K562 (cell line): ENCODE measurements around the gene GPR25. TPM values are rescaled to one million over a fixed set of nuclear protein-coding genes. Genes with fewer than 3 reads are reported as not detected.

Source experiments
- ATAC-seq: fragments of 200-7000 bp; cut with Tn5 transposase; 3 replicates; pipeline ENCODE4 v1.9.1; 2020; ENCODE audit warnings: moderate library complexity
- BruUV-seq: library from RNA; stranded (reverse); fragments of 400-500 nt; replicated peaks from 2 replicates; lab custom pipeline; 2021; lab: Mats Ljungman, UMichigan
- CTCF ChIA-PET: fragments of 300-600 bp; formaldehyde crosslinking; extraction: SDS; loops from one replicate; lab custom pipeline; 2021; ENCODE audit warnings: low intra/inter-chr PET ratio; lab: Yijun Ruan, JAX
- POLR2A ChIA-PET: fragments of 300-600, 350-650 bp; sonication (Branson Sonifier 250); formaldehyde crosslinking; extraction: SDS; loops from one replicate; lab custom pipeline; 2021; ENCODE audit warnings: antibody characterized with exemption, inconsistent platforms; lab: Yijun Ruan, JAX
- DNase-seq, 4 experiments: peaks; one replicate each; pipeline versions ENCODE4 v3.0.0 to v3.0.0-alpha.2; 2011 to 2018; ENCODE audit warnings: low spot score in 3 of 4, mixed read lengths in 3 of 4; ENCODE audit errors: extremely low read depth in 1 of 4
- FAIRE-seq: peaks from 2 replicates; lab custom pipeline; 2011; peaks lifted over from hg19 to GRCh38; lab: Jason Lieb, UNC
- H2AFZ ChIP-seq: 2 replicates; pipeline ENCODE4 v1.6.0; 2011; ENCODE audit warnings: low read depth, low read length, control low read depth, inconsistent platforms
- H3K27ac ChIP-seq: fragments of 200-600 bp; 3 replicates; pipeline ENCODE4 v1.8.0; 2011; ENCODE audit warnings: low read depth, mild to moderate bottlenecking, control low read depth, inconsistent platforms, low read length, moderate library complexity, mixed read lengths; ENCODE audit errors: extremely low read depth
- H3K27me3 ChIP-seq, 2 experiments: fragments of 300-600 bp in 1 of 2; 2 replicates in 1 of 2; 3 replicates in 1 of 2; pipeline versions ENCODE4 v1.6.0 to v1.8.0; 2011; ENCODE audit warnings: inconsistent platforms in 2 of 2, low read length in 2 of 2, mild to moderate bottlenecking in 1 of 2, mixed read lengths in 1 of 2, moderate library complexity in 1 of 2; ENCODE audit not compliant: control insufficient read depth in 2 of 2, insufficient read depth in 2 of 2
- H3K36me3 ChIP-seq: fragments of 300-600 bp; 3 replicates; pipeline ENCODE4 v1.8.0; 2011; ENCODE audit warnings: mild to moderate bottlenecking, low read length, inconsistent platforms; ENCODE audit not compliant: control insufficient read depth, insufficient read depth
- H3K4me1 ChIP-seq, 2 experiments: fragments of 200-600 bp in 1 of 2; replicated peaks in 1 of 2; 2 replicates in 1 of 2; 3 replicates in 1 of 2; pipeline versions ENCODE4 v1.5.1 to v1.8.0; 2011; ENCODE audit warnings: inconsistent platforms in 2 of 2, low read length in 2 of 2, mild to moderate bottlenecking in 1 of 2, mixed read lengths in 1 of 2, moderate library complexity in 1 of 2; ENCODE audit not compliant: control insufficient read depth in 2 of 2, insufficient read depth in 2 of 2
- H3K4me2 ChIP-seq: 2 replicates; pipeline ENCODE4 v1.6.1; 2011; ENCODE audit warnings: low read length, control low read depth, inconsistent platforms, mixed read lengths; ENCODE audit not compliant: insufficient read depth
- H3K4me3 ChIP-seq: fragments of 200-600 bp; sonication (generic), shearing (Covaris generic); 2 replicates; pipeline ENCODE4 v1.5.1; 2016; ENCODE audit warnings: control low read depth, inconsistent platforms
- H3K79me2 ChIP-seq: fragments of 200-600 bp; 3 replicates; pipeline ENCODE4 v1.8.0; 2011; ENCODE audit warnings: low read length, inconsistent platforms; ENCODE audit not compliant: control insufficient read depth, insufficient read depth
- H3K9ac ChIP-seq, 2 experiments: 2 replicates each; pipeline versions ENCODE4 v1.6.0 to v1.6.1; 2011; ENCODE audit warnings: low read depth in 2 of 2, low read length in 2 of 2, control low read depth in 1 of 2, inconsistent platforms in 1 of 2, mild to moderate bottlenecking in 1 of 2, mixed read lengths in 1 of 2; ENCODE audit not compliant: insufficient read depth in 1 of 2
- H3K9me1 ChIP-seq: one replicate; pipeline ENCODE4 v1.6.0; 2011; ENCODE audit warnings: inconsistent platforms, mild to moderate bottlenecking, low read length, moderate library complexity; ENCODE audit not compliant: control insufficient read depth, insufficient read depth
- H3K9me3 ChIP-seq: replicated peaks from 2 replicates; pipeline ENCODE4 v1.5.1; 2011; ENCODE audit warnings: low read depth, low read length, inconsistent platforms; ENCODE audit not compliant: control insufficient read depth, insufficient read depth
- H4K20me1 ChIP-seq: replicated peaks from 2 replicates; pipeline ENCODE4 v1.6.1; 2011; ENCODE audit warnings: low read length, inconsistent platforms, mixed read lengths; ENCODE audit not compliant: control insufficient read depth, insufficient read depth
- ATF1 ChIP-seq, 2 experiments: fragments of 450-650 bp in 1 of 2; IDR thresholded peaks; 2 replicates each; pipeline ENCODE4 v1.6.1; 2016; ENCODE audit warnings: missing compliant biosample characterization in 1 of 2, missing genetic modification characterization in 1 of 2
- MIER1 ChIP-seq: fragments of 450-650 bp; IDR thresholded peaks from 2 replicates; pipeline ENCODE4 v1.6.1; 2016; ENCODE audit warnings: antibody characterized with exemption, mild to moderate bottlenecking, low read depth
- NCOA1 ChIP-seq: fragments of 450-650 bp; IDR thresholded peaks from 2 replicates; pipeline ENCODE4 v1.6.1; 2016; ENCODE audit warnings: low read depth
- TCF15 ChIP-seq: fragments of 250-450 bp; sonication (Bioruptor Pico); IDR thresholded peaks from 2 replicates; pipeline ENCODE4 v1.8.0; 2022; ENCODE audit warnings: moderate library complexity, mild to moderate bottlenecking, inconsistent platforms
- ZNF121 ChIP-seq: sonication (generic); formaldehyde crosslinking; conservative IDR thresholded peaks from 2 replicates; pipeline ENCODE4 v1.8.0; 2022; ENCODE audit warnings: missing genetic modification reagents
- ZNF707 ChIP-seq: fragments of 250-450 bp; sonication (Bioruptor Pico); conservative IDR thresholded peaks from 2 replicates; pipeline ENCODE4 v1.8.0; 2022; ENCODE audit warnings: inconsistent platforms, mild to moderate bottlenecking, moderate library complexity
- WGBS: fragments of 100-300 bp; shearing (Covaris generic); methylation state at CpG from one replicate; pipeline ENCODE4 v1.1.6; 2016; ENCODE audit warnings: low coverage, mixed read lengths; ENCODE audit not compliant: insufficient coverage; ENCODE audit errors: missing lambda C conversion rate; 5-methylcytosine and 5-hydroxymethylcytosine counted together
- in situ Hi-C: fragments of 300-500 bp; cut with MboI; formaldehyde crosslinking; loops from 4 replicates; pipeline ENCODE4 v1.15.0; 2018; ENCODE audit warnings: inconsistent platforms, mixed read lengths
- intact Hi-C: fragments of 100-400 bp; cut with micrococcal nuclease; formaldehyde crosslinking; loops from 2 replicates; pipeline ENCODE4 v1.14.2; 2022
- polyA plus RNA-seq, 8 experiments: library from polyadenylated mRNA; depleted of rRNA in 4 of 8; stranded (reverse) in 5 of 8; unstranded in 3 of 8; fragments of >200 nt; fragmentation: Nextera tagmentation in 2 of 8; fragmentation: Illumina TruSeq in 1 of 8; extraction: Ambion mirVana in 2 of 8; extraction: Trizol in 1 of 8; gene quantifications; 2 replicates each; pipeline versions ENCODE4 v1.2.1 to v1.2.3, GENCODE V29; 2011 to 2014; ENCODE audit warnings: inconsistent platforms in 1 of 8, missing spikeins in 1 of 8
- total RNA-seq, 7 experiments: library from RNA; depleted of rRNA in 6 of 7; stranded (reverse); fragments of >200 nt in 6 of 7; fragmentation: Illumina TruSeq in 2 of 7; extraction: Trizol in 2 of 7; gene quantifications; 2 replicates each; pipeline versions ENCODE4 v1.2.1 to v1.2.3, GENCODE V29; 2011 to 2021; ENCODE audit warnings: low replicate concordance in 1 of 7
- TF ChIP-seq, protein P1 (sequence below): fragments of 200-600 bp; sonication (generic); IDR thresholded peaks from one replicate; pipeline ENCODE4 v1.6.1; 2012; ENCODE audit warnings: mild to moderate bottlenecking, low read depth, low read length, inconsistent platforms

GPR25 gene
- total and polyA plus RNA-seq, 9 of the 15 experiments (the other 6 are each of a cell fraction or from before 2014, with no cell fraction given): not detected

DNA sequence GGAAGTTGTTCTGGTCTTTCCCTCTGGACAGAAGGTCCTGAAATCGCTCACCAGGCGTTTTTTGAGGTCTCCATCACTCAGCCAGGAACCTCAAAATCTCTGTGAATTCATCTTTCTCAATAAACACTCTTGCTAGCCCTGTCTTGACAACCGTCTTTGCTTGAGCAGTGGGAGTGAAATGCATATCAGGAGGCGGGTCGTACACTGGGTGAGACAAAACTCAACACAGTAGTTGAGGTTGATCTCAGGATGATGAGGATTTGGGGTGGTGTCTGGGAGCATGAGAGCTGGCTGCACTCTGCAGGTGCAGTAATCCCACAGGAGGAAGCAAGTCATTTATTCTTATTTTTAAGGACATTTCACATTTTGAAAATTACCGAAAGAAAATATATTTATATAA is 1.9 kb downstream of the GPR25 start:
- H3K9me3 ChIP-seq: no peaks in the 10 kb centered on the region
- TF ChIP-seq ZNF707 (CRISPR knock-in tag) (no peak), ATF1 (CRISPR knock-in tag; IDR thresholded peaks at IDR 0.05) (no peak), ATF1 (tag; IDR thresholded peaks at IDR 0.05) (no peak), ZNF121 (CRISPR knock-in tag) (no peak), MIER1 (no peak), NCOA1 (no peak), TCF15 (no peak)
- TF ChIP-seq, protein P1, sequence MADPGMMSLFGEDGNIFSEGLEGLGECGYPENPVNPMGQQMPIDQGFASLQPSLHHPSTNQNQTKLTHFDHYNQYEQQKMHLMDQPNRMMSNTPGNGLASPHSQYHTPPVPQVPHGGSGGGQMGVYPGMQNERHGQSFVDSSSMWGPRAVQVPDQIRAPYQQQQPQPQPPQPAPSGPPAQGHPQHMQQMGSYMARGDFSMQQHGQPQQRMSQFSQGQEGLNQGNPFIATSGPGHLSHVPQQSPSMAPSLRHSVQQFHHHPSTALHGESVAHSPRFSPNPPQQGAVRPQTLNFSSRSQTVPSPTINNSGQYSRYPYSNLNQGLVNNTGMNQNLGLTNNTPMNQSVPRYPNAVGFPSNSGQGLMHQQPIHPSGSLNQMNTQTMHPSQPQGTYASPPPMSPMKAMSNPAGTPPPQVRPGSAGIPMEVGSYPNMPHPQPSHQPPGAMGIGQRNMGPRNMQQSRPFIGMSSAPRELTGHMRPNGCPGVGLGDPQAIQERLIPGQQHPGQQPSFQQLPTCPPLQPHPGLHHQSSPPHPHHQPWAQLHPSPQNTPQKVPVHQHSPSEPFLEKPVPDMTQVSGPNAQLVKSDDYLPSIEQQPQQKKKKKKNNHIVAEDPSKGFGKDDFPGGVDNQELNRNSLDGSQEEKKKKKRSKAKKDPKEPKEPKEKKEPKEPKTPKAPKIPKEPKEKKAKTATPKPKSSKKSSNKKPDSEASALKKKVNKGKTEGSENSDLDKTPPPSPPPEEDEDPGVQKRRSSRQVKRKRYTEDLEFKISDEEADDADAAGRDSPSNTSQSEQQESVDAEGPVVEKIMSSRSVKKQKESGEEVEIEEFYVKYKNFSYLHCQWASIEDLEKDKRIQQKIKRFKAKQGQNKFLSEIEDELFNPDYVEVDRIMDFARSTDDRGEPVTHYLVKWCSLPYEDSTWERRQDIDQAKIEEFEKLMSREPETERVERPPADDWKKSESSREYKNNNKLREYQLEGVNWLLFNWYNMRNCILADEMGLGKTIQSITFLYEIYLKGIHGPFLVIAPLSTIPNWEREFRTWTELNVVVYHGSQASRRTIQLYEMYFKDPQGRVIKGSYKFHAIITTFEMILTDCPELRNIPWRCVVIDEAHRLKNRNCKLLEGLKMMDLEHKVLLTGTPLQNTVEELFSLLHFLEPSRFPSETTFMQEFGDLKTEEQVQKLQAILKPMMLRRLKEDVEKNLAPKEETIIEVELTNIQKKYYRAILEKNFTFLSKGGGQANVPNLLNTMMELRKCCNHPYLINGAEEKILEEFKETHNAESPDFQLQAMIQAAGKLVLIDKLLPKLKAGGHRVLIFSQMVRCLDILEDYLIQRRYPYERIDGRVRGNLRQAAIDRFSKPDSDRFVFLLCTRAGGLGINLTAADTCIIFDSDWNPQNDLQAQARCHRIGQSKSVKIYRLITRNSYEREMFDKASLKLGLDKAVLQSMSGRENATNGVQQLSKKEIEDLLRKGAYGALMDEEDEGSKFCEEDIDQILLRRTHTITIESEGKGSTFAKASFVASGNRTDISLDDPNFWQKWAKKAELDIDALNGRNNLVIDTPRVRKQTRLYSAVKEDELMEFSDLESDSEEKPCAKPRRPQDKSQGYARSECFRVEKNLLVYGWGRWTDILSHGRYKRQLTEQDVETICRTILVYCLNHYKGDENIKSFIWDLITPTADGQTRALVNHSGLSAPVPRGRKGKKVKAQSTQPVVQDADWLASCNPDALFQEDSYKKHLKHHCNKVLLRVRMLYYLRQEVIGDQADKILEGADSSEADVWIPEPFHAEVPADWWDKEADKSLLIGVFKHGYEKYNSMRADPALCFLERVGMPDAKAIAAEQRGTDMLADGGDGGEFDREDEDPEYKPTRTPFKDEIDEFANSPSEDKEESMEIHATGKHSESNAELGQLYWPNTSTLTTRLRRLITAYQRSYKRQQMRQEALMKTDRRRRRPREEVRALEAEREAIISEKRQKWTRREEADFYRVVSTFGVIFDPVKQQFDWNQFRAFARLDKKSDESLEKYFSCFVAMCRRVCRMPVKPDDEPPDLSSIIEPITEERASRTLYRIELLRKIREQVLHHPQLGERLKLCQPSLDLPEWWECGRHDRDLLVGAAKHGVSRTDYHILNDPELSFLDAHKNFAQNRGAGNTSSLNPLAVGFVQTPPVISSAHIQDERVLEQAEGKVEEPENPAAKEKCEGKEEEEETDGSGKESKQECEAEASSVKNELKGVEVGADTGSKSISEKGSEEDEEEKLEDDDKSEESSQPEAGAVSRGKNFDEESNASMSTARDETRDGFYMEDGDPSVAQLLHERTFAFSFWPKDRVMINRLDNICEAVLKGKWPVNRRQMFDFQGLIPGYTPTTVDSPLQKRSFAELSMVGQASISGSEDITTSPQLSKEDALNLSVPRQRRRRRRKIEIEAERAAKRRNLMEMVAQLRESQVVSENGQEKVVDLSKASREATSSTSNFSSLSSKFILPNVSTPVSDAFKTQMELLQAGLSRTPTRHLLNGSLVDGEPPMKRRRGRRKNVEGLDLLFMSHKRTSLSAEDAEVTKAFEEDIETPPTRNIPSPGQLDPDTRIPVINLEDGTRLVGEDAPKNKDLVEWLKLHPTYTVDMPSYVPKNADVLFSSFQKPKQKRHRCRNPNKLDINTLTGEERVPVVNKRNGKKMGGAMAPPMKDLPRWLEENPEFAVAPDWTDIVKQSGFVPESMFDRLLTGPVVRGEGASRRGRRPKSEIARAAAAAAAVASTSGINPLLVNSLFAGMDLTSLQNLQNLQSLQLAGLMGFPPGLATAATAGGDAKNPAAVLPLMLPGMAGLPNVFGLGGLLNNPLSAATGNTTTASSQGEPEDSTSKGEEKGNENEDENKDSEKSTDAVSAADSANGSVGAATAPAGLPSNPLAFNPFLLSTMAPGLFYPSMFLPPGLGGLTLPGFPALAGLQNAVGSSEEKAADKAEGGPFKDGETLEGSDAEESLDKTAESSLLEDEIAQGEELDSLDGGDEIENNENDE: no peak
- TF ChIP-seq, all 486 proteins: peak for 0
- Histone ChIP-seq H3K4me1 (peaks cover 0 to 14% of the 10 kb centered on the region in 2 experiments; a peak in 1 of 5 replicates), H3K9ac (no peak overlapping the region), H2AFZ (no peak overlapping the region), H3K9me1 (no peaks in the 10 kb centered on the region), H3K79me2 (no peaks in the 10 kb centered on the region), H3K4me2 (no peak overlapping the region), H3K27me3 (peaks cover 65 to 72% of the 10 kb centered on the region in 2 experiments), H3K4me3 (no peak overlapping the region), H4K20me1 (0 out of 2 replicates have a peak, but pooled peaks cover 6% of the 10 kb centered on the region), H3K36me3 (no peaks in the 10 kb centered on the region), H3K27ac (no peak overlapping the region)
- no peak for ATAC-seq
- CTCF ChIA-PET: no interaction called here
- no peak for DNase-seq
- BruUV-seq: no TSS peak
- in situ Hi-C loops (no loop called here), intact Hi-C loops (no loop called here)
- under 1% methylated on average over 6 of the region's 6 CpGs for WGBS
- no peak for FAIRE-seq
- POLR2A ChIA-PET: interaction anchor here (0.6 to 0.7 kb wide), 3 partner anchors 32 to 241 kb away, joined by 3 to 4 read pairs (median 3); no protein-coding TSS in a partner anchor
